Cardiac fibroblast (primary cell): ENCODE measurements around the gene AKAP13.

Experiments
- DNase-seq, 2 donors: peaks; one replicate each; pipeline versions ENCODE4 v3.0.0 to v3.0.0-alpha.2; 2010; ENCODE audit warnings: low read depth in 2 of 2
- H3K4me3 ChIP-seq, 2 donors: replicated peaks in 1 of 2; 1 replicate in 1 of 2; 2 replicates in 1 of 2; pipeline ENCODE4 v1.5.1; 2011; ENCODE audit warnings: low read depth in 2 of 2, low read length in 2 of 2, mild to moderate bottlenecking in 2 of 2, moderate library complexity in 1 of 2
- TF ChIP-seq, protein P1 (sequence below): IDR thresholded peaks from one replicate; pipeline ENCODE4 v1.5.1; 2011; ENCODE audit warnings: low read depth, mild to moderate bottlenecking, low read length, inconsistent platforms

AKAP13 gene

DNA sequence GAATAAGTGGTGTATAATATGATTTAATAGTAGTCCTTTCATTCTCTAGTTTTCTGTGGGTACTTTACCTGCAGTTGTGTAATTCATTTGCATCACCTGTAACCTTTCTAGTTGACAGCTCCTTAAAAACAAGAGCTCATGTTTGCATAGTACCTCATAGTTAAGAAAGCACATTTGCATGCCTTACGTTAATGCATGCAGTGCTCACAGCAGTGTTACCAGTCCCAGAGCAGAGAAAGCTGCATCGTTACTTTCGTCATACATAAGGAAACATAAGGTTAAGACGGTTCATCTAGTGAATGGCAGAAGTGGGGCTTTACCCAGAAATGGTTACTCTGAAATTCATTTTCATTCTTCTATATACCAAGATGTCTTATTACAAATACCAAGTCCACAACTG, 111.3 kb downstream of the AKAP13 start:
- no peak overlapping the region for H3K4me3 ChIP-seq
- DNase-seq = no peak
- TF ChIP-seq, protein P1, sequence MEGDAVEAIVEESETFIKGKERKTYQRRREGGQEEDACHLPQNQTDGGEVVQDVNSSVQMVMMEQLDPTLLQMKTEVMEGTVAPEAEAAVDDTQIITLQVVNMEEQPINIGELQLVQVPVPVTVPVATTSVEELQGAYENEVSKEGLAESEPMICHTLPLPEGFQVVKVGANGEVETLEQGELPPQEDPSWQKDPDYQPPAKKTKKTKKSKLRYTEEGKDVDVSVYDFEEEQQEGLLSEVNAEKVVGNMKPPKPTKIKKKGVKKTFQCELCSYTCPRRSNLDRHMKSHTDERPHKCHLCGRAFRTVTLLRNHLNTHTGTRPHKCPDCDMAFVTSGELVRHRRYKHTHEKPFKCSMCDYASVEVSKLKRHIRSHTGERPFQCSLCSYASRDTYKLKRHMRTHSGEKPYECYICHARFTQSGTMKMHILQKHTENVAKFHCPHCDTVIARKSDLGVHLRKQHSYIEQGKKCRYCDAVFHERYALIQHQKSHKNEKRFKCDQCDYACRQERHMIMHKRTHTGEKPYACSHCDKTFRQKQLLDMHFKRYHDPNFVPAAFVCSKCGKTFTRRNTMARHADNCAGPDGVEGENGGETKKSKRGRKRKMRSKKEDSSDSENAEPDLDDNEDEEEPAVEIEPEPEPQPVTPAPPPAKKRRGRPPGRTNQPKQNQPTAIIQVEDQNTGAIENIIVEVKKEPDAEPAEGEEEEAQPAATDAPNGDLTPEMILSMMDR = no peak

DNA sequence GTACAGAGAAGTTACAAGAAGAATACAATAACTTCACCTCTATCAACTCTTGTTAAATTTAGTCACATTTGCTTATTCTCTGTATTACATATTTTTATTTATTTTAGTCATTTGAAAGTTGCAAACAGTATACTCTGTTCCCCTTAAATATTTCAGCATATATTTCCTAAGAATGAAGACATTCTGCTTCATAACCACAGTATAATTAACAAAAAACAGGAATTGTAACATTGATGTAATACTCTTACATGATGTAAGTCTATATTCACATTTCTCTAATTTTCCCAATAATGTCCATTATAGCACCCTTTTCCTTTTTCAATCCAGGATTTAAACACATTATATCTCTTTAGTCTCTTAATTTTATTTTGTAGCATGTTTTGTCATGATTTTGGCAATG, 112.0 kb downstream of the AKAP13 start:
- H3K4me3 ChIP-seq = no peak overlapping the region
- DNase-seq = no peak
- TF ChIP-seq, protein P1 = no peak

DNA sequence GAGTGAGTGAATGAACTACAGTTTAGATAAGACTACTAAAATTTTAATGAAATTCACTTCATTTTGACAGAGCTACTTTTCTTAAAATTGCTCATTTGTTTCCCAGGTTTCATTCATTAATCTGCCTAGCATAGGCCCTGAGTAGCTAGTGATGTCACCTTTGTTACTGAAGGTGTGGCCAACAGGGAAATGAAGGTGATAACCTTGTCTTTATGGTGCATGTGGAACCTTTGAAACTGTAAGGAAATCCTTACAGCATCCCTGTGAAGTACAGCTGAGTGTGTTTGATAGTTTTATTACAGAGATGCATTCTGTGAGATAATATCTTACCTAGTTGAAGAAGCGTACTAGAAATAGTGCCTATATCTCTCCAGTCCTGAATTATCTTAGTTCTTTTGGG, 112.9 kb downstream of the AKAP13 start:
- no peak overlapping the region for H3K4me3 ChIP-seq
- TF ChIP-seq, protein P1 = no peak
- no peak for DNase-seq

DNA sequence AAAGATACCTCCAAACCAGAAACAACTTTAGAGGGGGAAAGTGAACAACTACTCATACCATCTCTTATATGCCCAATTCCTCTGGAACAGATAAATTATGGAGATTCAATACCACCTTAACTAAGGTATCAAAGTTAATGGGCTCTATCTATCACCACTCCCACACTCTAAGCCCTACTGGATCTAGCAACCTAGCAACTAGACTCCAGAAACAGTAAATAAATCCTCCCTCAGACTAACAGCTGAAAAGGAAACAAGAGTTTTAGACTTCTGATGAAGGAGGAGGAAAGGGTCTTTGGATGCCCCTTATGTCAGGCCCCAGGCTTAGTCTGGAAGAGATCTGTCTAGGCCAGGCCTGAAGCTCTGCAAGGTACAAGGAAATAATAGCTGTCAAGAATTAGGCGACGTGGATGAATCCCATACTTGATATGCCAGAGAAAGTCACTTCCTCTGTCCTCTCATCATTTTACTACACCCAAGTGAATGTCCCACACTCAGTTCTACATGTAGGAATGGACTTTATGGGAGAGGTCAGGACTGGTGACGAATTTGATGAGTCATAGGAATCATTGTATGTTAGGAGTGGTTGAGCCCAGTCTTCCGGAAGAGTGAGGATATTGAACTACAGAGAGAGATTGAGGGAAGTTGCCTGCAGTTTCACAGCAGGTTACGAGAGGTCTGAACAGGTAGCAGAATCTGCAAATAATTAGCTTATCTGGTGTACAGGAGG, 113.8 kb downstream of the AKAP13 start:
- no peak overlapping the region for H3K4me3 ChIP-seq
- DNase-seq = peak; percentile 76 to 95
- TF ChIP-seq, protein P1 = no peak

DNA sequence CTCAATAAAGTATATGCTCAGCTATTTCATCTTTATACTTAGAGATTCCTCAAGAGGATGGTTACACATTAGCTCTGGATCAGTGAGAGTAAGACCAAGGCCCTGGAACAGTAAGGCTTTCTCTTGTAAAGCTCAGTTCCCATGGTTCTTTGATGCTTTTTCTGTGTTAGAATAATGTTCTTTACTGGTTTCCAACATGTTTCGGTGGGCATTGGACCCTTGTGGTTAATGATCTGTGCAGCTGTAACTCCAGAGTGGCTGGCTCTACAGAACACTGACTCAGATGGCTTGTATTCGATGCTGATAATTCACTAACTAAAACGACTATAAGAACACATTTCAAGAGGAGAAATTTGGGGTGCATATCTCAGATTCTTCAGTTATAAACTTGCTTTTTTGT, 114.7 kb downstream of the AKAP13 start:
- no peak for DNase-seq
- H3K4me3 ChIP-seq = no peak overlapping the region
- TF ChIP-seq, protein P1 = no peak

DNA sequence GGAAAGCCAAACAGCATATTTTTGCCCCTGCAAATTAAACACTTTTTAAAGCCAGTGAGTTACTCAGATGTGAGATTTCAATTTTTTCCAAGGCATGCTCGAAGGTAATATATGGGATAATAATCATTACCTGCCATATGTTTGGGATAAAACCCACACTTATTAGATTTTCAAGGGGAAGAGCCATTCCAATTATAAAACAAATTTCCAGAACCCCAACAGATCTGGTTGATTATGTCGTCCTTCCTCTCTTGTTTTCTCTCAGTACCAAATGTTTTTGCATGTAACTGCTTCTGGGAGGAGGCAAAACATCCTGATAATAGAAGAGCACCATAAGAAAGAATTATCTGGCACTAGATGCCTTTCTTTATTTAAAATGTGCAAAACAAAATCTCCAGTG, 115.1 kb downstream of the AKAP13 start:
- no peak overlapping the region for H3K4me3 ChIP-seq
- TF ChIP-seq, protein P1 = no peak
- no peak for DNase-seq

DNA sequence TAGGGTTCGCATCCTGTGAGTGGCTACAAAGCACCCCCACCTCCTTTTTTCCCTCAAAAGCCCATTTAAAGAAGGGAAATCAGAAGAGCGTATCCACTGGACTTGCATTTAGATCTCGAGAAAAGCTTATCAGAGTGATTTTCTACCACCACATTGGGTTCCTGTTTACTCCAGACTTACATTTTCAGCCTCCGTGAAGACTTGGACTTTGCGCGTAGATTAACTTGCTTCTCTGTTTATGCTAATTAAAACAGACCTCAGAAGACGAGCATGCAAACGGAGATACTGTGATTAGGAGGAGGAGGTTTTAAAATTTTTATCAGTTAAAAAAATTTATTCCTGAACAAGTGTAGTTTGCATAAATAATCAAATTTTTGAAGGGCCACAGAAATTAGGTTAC, 115.7 kb downstream of the AKAP13 start:
- TF ChIP-seq, protein P1 = no peak
- no peak overlapping the region for H3K4me3 ChIP-seq
- no peak for DNase-seq
